Neuronal stem cell (in vitro differentiated cells): ENCODE data around the gene UNC5B.

ENCODE experiments used
- DNase-seq: peaks from one replicate; pipeline ENCODE4 v3.0.0-alpha.2; 2013; ENCODE audit warnings: low spot score
- H2AFZ ChIP-seq: one replicate; pipeline ENCODE4 v1.6.1; 2013; ENCODE audit warnings: mild to moderate bottlenecking, low read length, inconsistent platforms
- H2AK5ac ChIP-seq: 2 replicates; pipeline ENCODE4 v1.6.1; 2013; ENCODE audit warnings: low read depth, mild to moderate bottlenecking, inconsistent platforms, low read length, moderate library complexity, mixed read lengths
- H2BK120ac ChIP-seq: 2 replicates; pipeline ENCODE4 v1.6.1; 2013; ENCODE audit warnings: low read depth, mild to moderate bottlenecking, inconsistent platforms, low read length, moderate library complexity, mixed read lengths
- H2BK12ac ChIP-seq: one replicate; pipeline ENCODE4 v1.6.1; 2013; ENCODE audit warnings: low read length, inconsistent platforms
- H2BK15ac ChIP-seq: 2 replicates; pipeline ENCODE4 v1.6.1; 2013; ENCODE audit warnings: mild to moderate bottlenecking, low read length, inconsistent platforms, mixed read lengths
- H2BK5ac ChIP-seq: one replicate; pipeline ENCODE4 v1.6.1; 2013; ENCODE audit warnings: inconsistent platforms, mild to moderate bottlenecking, low read length, moderate library complexity
- H3K14ac ChIP-seq: one replicate; pipeline ENCODE4 v1.6.1; 2013; ENCODE audit warnings: low read length, inconsistent platforms
- H3K18ac ChIP-seq: 2 replicates; pipeline ENCODE4 v1.6.1; 2013; ENCODE audit warnings: low read length, inconsistent platforms
- H3K23ac ChIP-seq: 2 replicates; pipeline ENCODE4 v1.6.1; 2013; ENCODE audit warnings: low read depth, mild to moderate bottlenecking, mixed read lengths, low read length, inconsistent platforms; ENCODE audit not compliant: poor library complexity
- H3K27ac ChIP-seq: replicated peaks from 3 replicates; pipeline ENCODE4 v1.5.1; 2013; ENCODE audit warnings: low read length, inconsistent platforms
- H3K27me3 ChIP-seq, 3 experiments: 2 replicates each; pipeline ENCODE4 v1.6.1; 2013; ENCODE audit warnings: low read length in 3 of 3, mild to moderate bottlenecking in 2 of 3, inconsistent platforms in 1 of 3, low read depth in 1 of 3, mixed read lengths in 1 of 3, moderate library complexity in 1 of 3; ENCODE audit not compliant: control insufficient read depth in 3 of 3, insufficient read depth in 3 of 3
- H3K36me3 ChIP-seq, 2 donors: replicated peaks in 1 of 2; 2 replicates each; pipeline ENCODE4 v1.6.1; 2013; ENCODE audit warnings: low read length in 2 of 2; ENCODE audit not compliant: control insufficient read depth in 2 of 2, insufficient read depth in 2 of 2
- H3K4ac ChIP-seq: 2 replicates; pipeline ENCODE4 v1.6.1; 2013; ENCODE audit warnings: inconsistent platforms, mild to moderate bottlenecking, low read length, moderate library complexity
- H3K4me1 ChIP-seq, 2 donors: 1 replicate in 1 of 2; 2 replicates in 1 of 2; pipeline ENCODE4 v1.6.1; 2013; ENCODE audit warnings: low read length in 2 of 2, low read depth in 1 of 2; ENCODE audit not compliant: control insufficient read depth in 2 of 2, insufficient read depth in 1 of 2
- H3K4me2 ChIP-seq: one replicate; pipeline ENCODE4 v1.6.1; 2013; ENCODE audit warnings: mild to moderate bottlenecking, low read length, inconsistent platforms; ENCODE audit not compliant: insufficient read depth, poor library complexity, severe bottlenecking
- H3K4me3 ChIP-seq, 2 donors: 2 replicates each; pipeline ENCODE4 v1.5.1; 2013; ENCODE audit warnings: low read length in 2 of 2, mild to moderate bottlenecking in 2 of 2, inconsistent platforms in 1 of 2, moderate library complexity in 1 of 2
- H3K79me1 ChIP-seq: one replicate; pipeline ENCODE4 v1.6.1; 2013; ENCODE audit warnings: low read depth, mild to moderate bottlenecking, inconsistent platforms, low read length, moderate library complexity
- H3K9ac ChIP-seq: one replicate; pipeline ENCODE4 v1.6.1; 2013; ENCODE audit warnings: mild to moderate bottlenecking, low read depth, low read length, inconsistent platforms; ENCODE audit not compliant: poor library complexity
- H3K9me3 ChIP-seq, 2 donors: replicated peaks in 1 of 2; 2 replicates each; pipeline versions ENCODE3 to v1.6.1; 2013; ENCODE audit warnings: low read length in 2 of 2, mild to moderate bottlenecking in 2 of 2, inconsistent platforms in 1 of 2, low read depth in 1 of 2, mixed read lengths in 1 of 2, moderate library complexity in 1 of 2; ENCODE audit not compliant: control insufficient read depth in 2 of 2, insufficient read depth in 1 of 2
- H4K8ac ChIP-seq: one replicate; pipeline ENCODE4 v1.6.1; 2013; ENCODE audit warnings: low read depth, mild to moderate bottlenecking, inconsistent platforms, low read length, moderate library complexity
- H4K91ac ChIP-seq: one replicate; pipeline ENCODE4 v1.6.1; 2013; ENCODE audit warnings: low read length, low read depth, mild to moderate bottlenecking, inconsistent platforms; ENCODE audit not compliant: poor library complexity
- WGBS, 2 donors: extraction: QIAGEN DNeasy Blood & Tissue Kit; methylation state at CpG; one replicate each; pipeline ENCODE4 v1.1.7; 2013; ENCODE audit warnings: missing lambda C conversion rate in 2 of 2, mixed read lengths in 1 of 2; ENCODE audit not compliant: insufficient read length in 2 of 2, insufficient replicate concordance in 1 of 2; ENCODE audit errors: extremely low coverage in 2 of 2; 5-methylcytosine and 5-hydroxymethylcytosine counted together

UNC5B gene

GRCh38 chr10:71250405-71250804 is 38.0 kb downstream of the UNC5B start:
- no peak overlapping the region for H2BK120ac ChIP-seq
- H3K4me2 ChIP-seq: no peak overlapping the region
- H3K27ac ChIP-seq: no peak overlapping the region
- no peak overlapping the region for H2AK5ac ChIP-seq
- H3K14ac ChIP-seq: no peak overlapping the region
- H3K4me1 ChIP-seq: peaks cover 0 to 24% of the 10 kb centered on the region in 2 donors
- H3K4ac ChIP-seq: no peak overlapping the region
- no peak overlapping the region for H4K8ac ChIP-seq
- no peak overlapping the region for H2BK12ac ChIP-seq
- no peaks in the 10 kb centered on the region for H3K79me1 ChIP-seq
- H3K23ac ChIP-seq: no peak overlapping the region
- H3K9ac ChIP-seq: no peak overlapping the region
- no peak overlapping the region for H3K18ac ChIP-seq
- H3K9me3 ChIP-seq: no peaks in the 10 kb centered on the region
- no peak overlapping the region for H2BK15ac ChIP-seq
- no peak overlapping the region for H2BK5ac ChIP-seq
- no peak overlapping the region for H4K91ac ChIP-seq
- no peak overlapping the region for H3K4me3 ChIP-seq
- peaks cover 0 to 13% (median 0%) of the 10 kb centered on the region in 3 experiments for H3K27me3 ChIP-seq
- WGBS, 2 donors: no CpG with 5 or more reads among the region's 3 CpGs
- H3K36me3 ChIP-seq: no peaks in the 10 kb centered on the region
- no peak overlapping the region for H2AFZ ChIP-seq
- no peak for DNase-seq

GRCh38 chr10:71250842-71251241 is 38.5 kb downstream of the UNC5B start:
- Histone ChIP-seq H2BK15ac (no peak overlapping the region), H2AFZ (no peak overlapping the region), H4K91ac (no peak overlapping the region), H3K4me1 (peaks cover 0 to 23% of the 10 kb centered on the region in 2 donors), H3K4me3 (no peak overlapping the region), H3K9ac (no peak overlapping the region), H3K4me2 (no peak overlapping the region), H4K8ac (no peak overlapping the region), H3K18ac (no peak overlapping the region), H3K79me1 (no peaks in the 10 kb centered on the region), H3K27ac (no peak overlapping the region), H2BK12ac (no peak overlapping the region), H3K27me3 (peaks cover 0 to 13% (median 0%) of the 10 kb centered on the region in 3 experiments), H3K4ac (no peak overlapping the region), H3K23ac (no peak overlapping the region), H3K14ac (no peak overlapping the region), H3K36me3 (no peaks in the 10 kb centered on the region), H2BK120ac (no peak overlapping the region), H3K9me3 (no peaks in the 10 kb centered on the region), H2BK5ac (no peak overlapping the region), H2AK5ac (no peak overlapping the region)
- no peak for DNase-seq
- no CpG with 5 or more reads among the region's 1 CpG for WGBS, 2 donors

GRCh38 chr10:71251319-71251718 is 38.9 kb downstream of the UNC5B start:
- Histone ChIP-seq H3K18ac (no peak overlapping the region), H3K79me1 (no peaks in the 10 kb centered on the region), H3K4me3 (no peak overlapping the region), H3K23ac (no peak overlapping the region), H4K91ac (no peak overlapping the region), H3K4ac (no peak overlapping the region), H3K27me3 (peaks cover 0 to 13% (median 0%) of the 10 kb centered on the region in 3 experiments), H2AK5ac (no peak overlapping the region), H2BK15ac (no peak overlapping the region), H3K9me3 (no peaks in the 10 kb centered on the region), H3K14ac (no peak overlapping the region), H3K9ac (no peak overlapping the region), H3K36me3 (no peaks in the 10 kb centered on the region), H3K4me1 (peaks cover 0 to 23% of the 10 kb centered on the region in 2 donors), H2BK120ac (no peak overlapping the region), H2AFZ (no peak overlapping the region), H2BK12ac (no peak overlapping the region), H3K27ac (no peak overlapping the region), H4K8ac (no peak overlapping the region), H2BK5ac (no peak overlapping the region), H3K4me2 (no peak overlapping the region)
- WGBS, 2 donors: no CpG with 5 or more reads among the region's 6 CpGs
- no peak for DNase-seq

GRCh38 chr10:71252220-71252619 is 39.9 kb downstream of the UNC5B start:
- no peak for DNase-seq
- peaks cover 0 to 13% (median 0%) of the 10 kb centered on the region in 3 experiments for H3K27me3 ChIP-seq
- H3K27ac ChIP-seq: no peak overlapping the region

More at GRCh38 chr10:71252220-71252619, 39.9 kb downstream of the UNC5B start:
- WGBS, 2 donors: no CpG with 5 or more reads among the region's 6 CpGs
- Histone ChIP-seq H3K9me3 (no peaks in the 10 kb centered on the region), H3K14ac (no peak overlapping the region), H2BK12ac (no peak overlapping the region), H4K91ac (no peak overlapping the region), H4K8ac (no peak overlapping the region), H2AK5ac (no peak overlapping the region), H3K4ac (no peak overlapping the region), H2BK120ac (no peak overlapping the region), H2BK5ac (no peak overlapping the region), H3K4me3 (no peak overlapping the region), H3K4me2 (no peak overlapping the region), H3K36me3 (no peaks in the 10 kb centered on the region), H2BK15ac (no peak overlapping the region), H3K9ac (no peak overlapping the region), H2AFZ (no peak overlapping the region), H3K23ac (no peak overlapping the region), H3K79me1 (no peaks in the 10 kb centered on the region), H3K18ac (no peak overlapping the region), H3K4me1 (peaks cover 0 to 18% of the 10 kb centered on the region in 2 donors)
